Psoas muscle (tissue), 8 donors: ENCODE data around the gene UGT1A10. TPM values are rescaled to one million over a fixed set of nuclear protein-coding genes. Genes with fewer than 3 reads are reported as not detected.

Experiments used
- ATAC-seq, 4 donors: fragments of 200-7000 bp; cut with Tn5 transposase; one replicate each; pipeline ENCODE4 v1.9.1; 2020; ENCODE audit warnings: moderate library complexity in 3 of 4, mild to moderate bottlenecking in 2 of 4
- DNase-seq, 2 donors: peaks; one replicate each; pipeline ENCODE4 v3.0.0-alpha.2; 2020
- H3K27ac ChIP-seq: fragments of 200-600 bp; one replicate; pipeline ENCODE4 v1.8.0; 2022
- H3K27me3 ChIP-seq, 3 donors: fragments of 200-600 bp in 1 of 3; one replicate each; pipeline versions ENCODE4 v1.6.1 to v1.8.0; 2013 to 2022; ENCODE audit warnings: low read length in 2 of 3, mild to moderate bottlenecking in 2 of 3, moderate library complexity in 1 of 3; ENCODE audit not compliant: insufficient read depth in 3 of 3
- H3K36me3 ChIP-seq, 2 donors: fragments of 200-600 bp in 1 of 2; one replicate each; pipeline versions ENCODE4 v1.6.1 to v1.8.0; 2013 to 2022; ENCODE audit warnings: low read depth in 1 of 2, mild to moderate bottlenecking in 1 of 2, moderate library complexity in 1 of 2; ENCODE audit not compliant: insufficient read depth in 1 of 2
- H3K4me1 ChIP-seq: fragments of 200-600 bp; one replicate; pipeline ENCODE4 v1.8.0; 2022
- H3K4me3 ChIP-seq: fragments of 200-600 bp; one replicate; pipeline ENCODE4 v1.8.0; 2022; ENCODE audit warnings: mild to moderate bottlenecking
- H3K9me3 ChIP-seq: fragments of 200-600 bp; one replicate; pipeline ENCODE4 v1.8.0; 2022
- WGBS, 3 donors: extraction: QIAGEN DNeasy Blood & Tissue Kit; methylation state at CpG; one replicate each; pipeline versions ENCODE4 v1.1.6 to v1.1.7; 2013; 5-methylcytosine and 5-hydroxymethylcytosine counted together
- intact Hi-C, 2 donors: fragments of 100-400 bp; cut with DNase I; formaldehyde crosslinking; loops; one replicate each; pipeline versions ENCODE4 v1.11.0 to v1.14.2; 2022
- polyA plus RNA-seq, 3 donors: library from polyadenylated mRNA; stranded (reverse); fragments of 200-250 nt; gene quantifications; one replicate each; pipeline ENCODE4 v1.2.3, GENCODE V29; 2013
- total RNA-seq, 4 donors: library from RNA; stranded (reverse); fragmentation: NEBNext Ultra II Directional in 2 of 4; extraction: Animal tissue kit (Norgen Biotek cat#: 25700) in 2 of 4; gene quantifications; one replicate each; pipeline versions ENCODE4 v1.2.1 to v1.2.4, GENCODE V29; 2021 to 2023
- TF ChIP-seq, protein P1 (sequence below): fragments of 200-600 bp; IDR thresholded peaks from one replicate; pipeline ENCODE4 v1.8.0; 2022; ENCODE audit warnings: antibody characterized with exemption
- donor health status: healthy with polysubstance abuse.
- donor health status: DM: no; HTN: no; CAD: no; lungs with moderate emphysema.
- donor health status: Bipolar disorder and iron deficiency.
- donor health status: healthy.
- donor health status: DM: yes; HTN: yes; CAD: no.
- donor health status: DM: no; HTN: no; CAD: no.
- donor health status: DM: no; HTN: no; CAD: no.
- donor health status: DM: yes; HTN: yes; CAD: no.

Gene UGT1A10
- total and polyA plus RNA-seq, 7 donors: 0.03 TPM; not detected in 6

DNA sequence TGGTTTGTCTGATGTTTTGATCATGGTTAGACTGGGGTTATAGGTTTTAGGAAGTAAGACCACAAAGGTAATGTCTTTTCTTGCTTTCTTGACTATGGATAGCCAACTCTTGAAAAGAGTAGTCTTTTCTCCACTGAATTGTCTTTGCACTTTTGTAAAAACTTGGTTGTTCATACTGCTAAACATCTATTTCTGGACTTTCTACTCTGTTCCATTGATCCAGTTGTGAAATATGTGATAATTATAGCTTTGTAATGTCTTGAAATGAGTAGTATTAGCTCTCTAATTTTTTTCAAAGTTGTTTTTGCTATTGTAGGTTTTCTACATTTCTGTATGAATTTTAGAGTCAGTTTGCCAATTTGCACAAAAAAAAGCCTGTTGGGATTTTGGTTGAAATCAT lies 22.4 kb downstream of the UGT1A10 start:
- Histone ChIP-seq H3K4me1 (no peaks in the 10 kb centered on the region), H3K4me3 (no peak overlapping the region), H3K27me3 (peaks cover 0 to 2% (median 0%) of the 10 kb centered on the region in 3 donors), H3K27ac (no peak overlapping the region), H3K9me3 (no peaks in the 10 kb centered on the region), H3K36me3 (no peaks in the 10 kb centered on the region)
- DNase-seq: no peak
- TF ChIP-seq, protein P1, sequence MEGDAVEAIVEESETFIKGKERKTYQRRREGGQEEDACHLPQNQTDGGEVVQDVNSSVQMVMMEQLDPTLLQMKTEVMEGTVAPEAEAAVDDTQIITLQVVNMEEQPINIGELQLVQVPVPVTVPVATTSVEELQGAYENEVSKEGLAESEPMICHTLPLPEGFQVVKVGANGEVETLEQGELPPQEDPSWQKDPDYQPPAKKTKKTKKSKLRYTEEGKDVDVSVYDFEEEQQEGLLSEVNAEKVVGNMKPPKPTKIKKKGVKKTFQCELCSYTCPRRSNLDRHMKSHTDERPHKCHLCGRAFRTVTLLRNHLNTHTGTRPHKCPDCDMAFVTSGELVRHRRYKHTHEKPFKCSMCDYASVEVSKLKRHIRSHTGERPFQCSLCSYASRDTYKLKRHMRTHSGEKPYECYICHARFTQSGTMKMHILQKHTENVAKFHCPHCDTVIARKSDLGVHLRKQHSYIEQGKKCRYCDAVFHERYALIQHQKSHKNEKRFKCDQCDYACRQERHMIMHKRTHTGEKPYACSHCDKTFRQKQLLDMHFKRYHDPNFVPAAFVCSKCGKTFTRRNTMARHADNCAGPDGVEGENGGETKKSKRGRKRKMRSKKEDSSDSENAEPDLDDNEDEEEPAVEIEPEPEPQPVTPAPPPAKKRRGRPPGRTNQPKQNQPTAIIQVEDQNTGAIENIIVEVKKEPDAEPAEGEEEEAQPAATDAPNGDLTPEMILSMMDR: no peak
- ATAC-seq: no peak
- intact Hi-C loops: no loop called here

DNA sequence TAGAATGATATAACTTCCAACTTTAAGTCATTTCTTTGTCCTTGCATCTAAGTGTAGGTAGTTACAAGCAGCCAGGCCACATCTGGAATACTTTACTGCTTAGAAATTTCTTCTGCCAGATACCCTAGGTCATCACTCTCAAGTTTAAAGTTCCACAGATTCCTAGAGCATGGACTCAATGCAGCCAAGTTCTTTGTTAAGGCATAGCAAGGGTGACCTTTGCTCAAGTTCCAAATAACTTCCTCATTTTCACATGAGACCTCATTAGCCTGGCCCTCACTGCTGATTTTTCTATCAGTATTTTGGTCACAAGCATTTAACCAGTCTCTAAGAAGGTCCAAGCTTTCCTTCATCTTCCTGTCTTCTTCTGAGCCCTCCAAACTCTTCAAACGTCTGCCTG lies 27.7 kb downstream of the UGT1A10 start:
- WGBS, 3 donors: 19 to 44% (median 38%) methylated on average over 1 of the region's 1 CpG
- ATAC-seq (no peak), DNase-seq (no peak)
- Histone ChIP-seq H3K4me3 (no peak overlapping the region), H3K27ac (no peak overlapping the region), H3K36me3 (no peaks in the 10 kb centered on the region), H3K9me3 (no peaks in the 10 kb centered on the region), H3K27me3 (peaks cover 0 to 2% (median 0%) of the 10 kb centered on the region in 3 donors), H3K4me1 (no peaks in the 10 kb centered on the region)
- intact Hi-C loops: no loop called here
- TF ChIP-seq, protein P1: no peak

DNA sequence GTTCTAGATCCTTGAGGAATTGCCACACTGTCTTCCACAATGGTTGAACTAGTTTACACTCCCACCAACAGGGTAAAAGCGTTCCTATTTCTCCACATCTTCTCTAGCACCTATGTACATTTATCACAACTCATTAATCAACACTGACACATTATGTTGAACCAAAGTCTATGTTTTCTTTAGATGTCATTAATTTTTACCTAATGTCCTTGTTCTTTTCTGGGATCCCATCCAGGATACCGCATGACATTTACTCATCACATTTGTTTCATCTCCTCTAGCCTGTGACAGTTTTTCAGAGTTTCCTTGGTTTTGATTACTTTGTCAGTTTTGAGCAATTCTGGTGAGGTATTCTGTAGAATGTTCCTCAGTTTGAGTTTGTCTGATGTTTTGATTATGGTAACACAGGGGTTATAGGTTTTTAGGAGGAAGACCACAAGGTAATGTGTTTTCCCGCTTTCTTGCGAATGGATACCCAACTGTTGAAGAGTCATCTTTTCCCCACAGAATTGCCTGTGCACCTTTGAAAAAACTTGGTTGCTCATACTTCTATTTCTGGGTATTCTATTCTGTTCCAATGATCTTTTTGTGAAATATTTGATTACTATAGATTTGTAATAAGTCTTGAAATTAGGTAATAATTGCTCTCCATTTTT lies 32.5 kb downstream of the UGT1A10 start:
- DNase-seq (no peak), ATAC-seq (no peak)
- TF ChIP-seq, protein P1: no peak
- H3K9me3 ChIP-seq: no peaks in the 10 kb centered on the region
- intact Hi-C loops: no loop called here
- H3K27me3 ChIP-seq: no peaks in the 10 kb centered on the region
- 88 to 92% (median 89%) methylated on average over 4 of the region's 4 CpGs for WGBS, 3 donors
- H3K4me1 ChIP-seq: no peaks in the 10 kb centered on the region
- no peak overlapping the region for H3K27ac ChIP-seq
- H3K36me3 ChIP-seq: no peaks in the 10 kb centered on the region
- H3K4me3 ChIP-seq: no peak overlapping the region

DNA sequence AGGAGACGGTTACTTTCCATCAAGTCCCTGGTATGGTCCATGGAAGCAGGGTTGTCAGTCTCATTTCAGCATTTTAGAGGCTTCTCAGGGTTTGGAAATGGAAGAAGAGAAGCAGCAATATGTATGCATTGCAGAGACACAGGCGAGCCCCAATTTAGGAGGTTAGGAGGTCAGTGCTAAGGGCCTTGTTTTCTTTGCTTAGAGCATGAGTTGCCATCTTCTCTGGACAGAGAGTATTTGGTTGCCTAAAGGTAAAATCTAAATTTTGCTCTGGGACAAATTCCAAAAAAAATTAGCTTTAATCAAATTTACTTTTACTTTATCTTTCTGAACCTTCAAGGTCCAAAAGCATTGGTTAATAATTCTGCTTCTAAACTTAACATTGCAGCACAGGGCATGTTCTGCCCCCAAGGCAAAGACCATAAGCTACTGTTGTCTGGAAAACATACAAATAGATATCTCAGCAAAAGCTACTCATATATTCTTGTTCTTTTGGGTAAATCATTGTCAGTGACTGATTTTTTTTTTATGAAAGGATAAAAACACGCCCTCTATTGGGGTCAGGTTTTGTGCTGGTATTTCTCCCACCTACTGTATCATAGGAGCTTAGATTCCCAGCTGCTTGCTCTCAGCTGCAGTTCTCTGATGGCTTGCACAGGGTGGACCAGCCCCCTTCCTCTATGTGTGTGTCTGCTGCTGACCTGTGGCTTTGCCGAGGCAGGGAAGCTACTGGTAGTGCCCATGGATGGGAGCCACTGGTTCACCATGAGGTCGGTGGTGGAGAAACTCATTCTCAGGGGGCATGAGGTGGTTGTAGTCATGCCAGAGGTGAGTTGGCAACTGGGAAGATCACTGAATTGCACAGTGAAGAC lies 35.3 kb downstream of the UGT1A10 start, which contains the start of gene UGT1A9:
TSS of gene UGT1A9 (plus strand) at position 609 of the 872 bp plus-strand sequence. CDS start at position 646, 37 bp downstream.
- Histone ChIP-seq H3K4me1 (no peaks in the 10 kb centered on the region), H3K36me3 (no peaks in the 10 kb centered on the region), H3K27me3 (no peaks in the 10 kb centered on the region), H3K4me3 (no peak within 1 kb of the TSS), H3K27ac (no peak within 1 kb of the TSS), H3K9me3 (no peaks in the 10 kb centered on the region)
- ATAC-seq (no peak), DNase-seq (no peak)
- intact Hi-C loops: no loop called here
- whole genome bisulfite sequencing, 3 donors: 73 to 84% (median 84%) methylated on average over 5 of the region's 5 CpGs
- TF ChIP-seq, protein P1: no peak
